ENCODE results near the gene DEGS1.

The DEGS1 gene

GRCh38 chr1:224182057-224182865 is 779 bp upstream of the DEGS1 start:
- POLR2A ChIA-PET: interaction anchor here (0.5 to 4.0 kb wide), 32 partner anchors 9 to 370 kb away, joined by 3 to 40 read pairs (median 4); partner anchors contain the start of genes CNIH4 and NVL
- H3K4me3 ChIP-seq (ENCODE audit: low read depth, low read length): peak overlapping the region; percentile 72
- H3K4me1 ChIP-seq (ENCODE audit: control insufficient read depth, insufficient read depth, low read length): peaks cover 3% of the 10 kb centered on the region; the same call in 1 of the 2 replicates
- H3K27ac ChIP-seq (ENCODE audit: extremely low read depth, low read depth, low read length): peak overlapping the region; percentile 99
- peaks cover 18 to 24% of the 10 kb centered on the region in 2 experiments; a peak in 2 of 3 replicates for H3K36me3 ChIP-seq (ENCODE audit: control insufficient read depth in 2 of 2, insufficient read depth in 1 of 2, low read length in 2 of 2)
- TF ChIP-seq MZF1 (tag by site-specific recombination; IDR thresholded peaks at IDR 0.05; ENCODE audit: borderline replicate concordance) (no peak), ZNF768 (tag by site-specific recombination; IDR thresholded peaks at IDR 0.05) (no peak), ZNF404 (tag by site-specific recombination; IDR thresholded peaks at IDR 0.05) (no peak), SCRT2 (tag by site-specific recombination; IDR thresholded peaks at IDR 0.05) (peak; percentile 99), WT1 (tag by site-specific recombination; IDR thresholded peaks at IDR 0.05) (0 out of 2 replicates have a peak, but pooled peaks have one; percentile 47), TSHZ1 (tag by site-specific recombination; IDR thresholded peaks at IDR 0.05; ENCODE audit: borderline replicate concordance) (0 out of 2 replicates have a peak, but pooled peaks have one; percentile 18), ZNF830 (tag by site-specific recombination; IDR thresholded peaks at IDR 0.05; ENCODE audit: low read depth) (no peak), ZNF558 (tag by site-specific recombination; IDR thresholded peaks at IDR 0.05) (0 out of 2 replicates have a peak, but pooled peaks have one; percentile 18), ZNF518A (tag by site-specific recombination; conservative IDR thresholded peaks at IDR 0.05; ENCODE audit: low read depth) (peak; percentile 48; the same call in 1 of the 2 replicates), ZFP37 (tag by site-specific recombination; IDR thresholded peaks at IDR 0.05) (peak; percentile 70; the same call in 1 of the 2 replicates), ZNF664 (tag by site-specific recombination; IDR thresholded peaks at IDR 0.05) (peak; percentile 40; the same call in 1 of the 2 replicates), SCRT1 (tag by site-specific recombination; IDR thresholded peaks at IDR 0.05; ENCODE audit: borderline replicate concordance) (peak; percentile 96), FEZF1 (tag by site-specific recombination; IDR thresholded peaks at IDR 0.05) (0 out of 2 replicates have a peak, but pooled peaks have one; percentile 5), ZBTB21 (tag by site-specific recombination; IDR thresholded peaks at IDR 0.05) (peak; percentile 20; the same call in 1 of the 2 replicates), GFI1B (tag by site-specific recombination; IDR thresholded peaks at IDR 0.05) (peak; percentile 41; the same call in 1 of the 2 replicates), PRDM6 (tag by site-specific recombination; IDR thresholded peaks at IDR 0.05) (0 out of 2 replicates have a peak, but pooled peaks have one; percentile 24)
- TF ChIP-seq, protein P1, sequence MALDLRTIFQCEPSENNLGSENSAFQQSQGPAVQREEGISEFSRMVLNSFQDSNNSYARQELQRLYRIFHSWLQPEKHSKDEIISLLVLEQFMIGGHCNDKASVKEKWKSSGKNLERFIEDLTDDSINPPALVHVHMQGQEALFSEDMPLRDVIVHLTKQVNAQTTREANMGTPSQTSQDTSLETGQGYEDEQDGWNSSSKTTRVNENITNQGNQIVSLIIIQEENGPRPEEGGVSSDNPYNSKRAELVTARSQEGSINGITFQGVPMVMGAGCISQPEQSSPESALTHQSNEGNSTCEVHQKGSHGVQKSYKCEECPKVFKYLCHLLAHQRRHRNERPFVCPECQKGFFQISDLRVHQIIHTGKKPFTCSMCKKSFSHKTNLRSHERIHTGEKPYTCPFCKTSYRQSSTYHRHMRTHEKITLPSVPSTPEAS (tag by site-specific recombination; IDR thresholded peaks at IDR 0.05): peak; percentile 50
- CTCF ChIA-PET: interaction anchor here (0.7 to 1.1 kb wide), 6 partner anchors 9 to 151 kb away, joined by 3 to 6 read pairs (median 4); no protein-coding TSS in a partner anchor
- no peaks in the 10 kb centered on the region for H3K9me3 ChIP-seq (ENCODE audit: control insufficient read depth, insufficient read depth, low read depth, low read length)

Measured in HEK293 (cell line).